ENCODE data around the gene RGS9BP.
"Not testable (repeated sequence)": the region's sequence is repeated elsewhere in the genome, so short reads cannot be mapped to it uniquely, and the experiment has no call there.

Gene RGS9BP

DNA sequence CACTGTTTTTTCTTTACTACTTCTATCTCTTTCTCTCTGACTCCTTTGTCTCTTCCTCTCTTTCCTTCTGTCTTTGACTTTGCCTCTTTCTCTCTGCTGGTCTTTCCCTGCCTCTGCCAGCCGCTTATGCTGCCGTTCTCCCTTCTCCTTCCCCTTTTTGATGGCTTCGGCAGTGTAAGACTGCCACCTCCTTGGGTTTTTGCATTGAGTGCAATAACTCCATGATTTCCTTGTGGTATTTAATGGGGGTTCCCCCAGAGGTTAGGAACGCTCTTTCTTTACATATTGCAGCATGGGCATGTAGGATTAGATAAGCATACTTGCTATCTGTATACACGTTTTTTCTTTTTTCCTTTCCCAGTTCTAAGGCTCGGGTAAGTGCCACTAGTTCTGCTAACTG lies 19.9 kb downstream of the RGS9BP start:
- DNase-seq (ENCODE audit: low read depth), result not testable (repeated sequence)

DNA sequence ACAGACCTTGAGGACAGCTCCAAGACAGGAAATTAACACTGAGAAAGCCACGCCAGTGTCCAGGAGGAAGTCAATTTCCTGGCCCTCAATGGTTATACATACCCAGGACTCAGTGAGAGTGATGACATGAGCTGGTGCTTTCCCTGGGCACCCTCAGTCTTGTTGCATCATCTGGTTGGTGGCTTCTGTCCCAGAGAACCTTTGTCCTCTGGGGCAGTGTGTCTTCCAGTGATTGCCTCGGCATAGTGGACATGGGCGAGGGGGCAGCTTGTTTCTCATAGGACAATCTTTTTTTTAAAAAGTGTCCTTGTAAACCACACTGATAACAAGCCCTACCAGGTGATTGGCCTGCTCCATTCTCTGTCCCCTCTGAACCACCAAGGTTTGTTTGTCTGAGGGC lies 21.1 kb downstream of the RGS9BP start:
- not testable (repeated sequence) for DNase-seq (ENCODE audit: low read depth)

DNA sequence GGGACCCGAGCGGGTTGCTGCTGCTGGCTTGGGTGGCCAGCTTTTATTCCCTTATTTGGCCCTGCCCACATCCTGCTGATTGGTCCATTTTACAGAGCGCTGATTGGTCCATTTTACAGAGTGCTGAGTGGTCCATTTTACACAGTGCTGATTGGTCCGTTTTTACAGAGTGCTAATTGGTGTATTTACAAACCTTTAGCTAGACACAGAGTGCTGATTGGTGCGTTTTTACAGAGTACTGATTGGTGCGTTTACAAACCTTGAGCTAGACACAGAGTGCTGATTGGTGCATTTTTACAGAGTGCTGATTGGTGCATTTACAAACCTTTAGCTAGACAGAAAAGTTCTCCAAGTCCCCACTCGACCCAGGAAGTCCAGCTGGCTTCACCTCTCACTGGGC lies 24.5 kb downstream of the RGS9BP start:
- DNase-seq (ENCODE audit: low read depth), result not testable (repeated sequence)

DNA sequence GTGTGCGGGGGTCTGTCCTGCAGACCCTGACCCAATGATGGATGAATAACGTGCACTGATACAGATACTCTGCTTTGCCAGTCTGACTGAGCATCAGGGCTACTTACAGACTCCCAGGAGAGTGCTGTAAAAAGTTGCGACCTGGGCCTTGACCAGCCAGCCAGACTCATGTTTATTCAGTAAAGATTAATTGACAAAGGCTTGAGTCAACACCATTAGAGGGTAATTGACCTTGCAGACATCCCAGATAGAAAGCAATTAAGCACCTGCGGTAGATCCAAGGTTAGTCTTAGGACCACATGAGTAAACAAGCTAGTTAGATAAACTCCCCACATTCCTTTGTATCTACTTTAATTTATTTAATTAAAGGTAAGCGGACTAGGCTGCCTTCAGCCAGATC lies 26.4 kb downstream of the RGS9BP start:
- DNase-seq (ENCODE audit: low read depth), result no peak

DNA sequence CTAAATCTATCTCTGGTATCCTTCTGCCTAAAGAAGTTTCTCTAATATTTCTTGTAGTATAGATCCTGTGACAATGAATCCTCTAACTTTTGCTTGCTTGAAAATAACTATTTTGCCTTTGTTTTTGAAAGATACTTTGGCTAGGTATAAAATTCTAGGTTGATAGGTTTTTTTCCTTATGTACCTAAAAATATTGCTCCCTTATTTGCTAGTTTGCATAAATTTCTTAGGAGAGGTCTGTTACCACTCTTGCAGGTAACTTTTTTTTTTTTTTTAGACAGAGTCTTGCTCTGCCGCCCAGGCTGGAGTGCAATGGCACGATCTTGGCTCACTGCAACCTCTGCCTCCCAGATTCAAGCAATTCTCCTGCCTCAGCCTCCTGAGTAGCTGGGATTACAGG lies 28.4 kb downstream of the RGS9BP start:
- DNase-seq (ENCODE audit: low read depth), result not testable (repeated sequence)

DNA sequence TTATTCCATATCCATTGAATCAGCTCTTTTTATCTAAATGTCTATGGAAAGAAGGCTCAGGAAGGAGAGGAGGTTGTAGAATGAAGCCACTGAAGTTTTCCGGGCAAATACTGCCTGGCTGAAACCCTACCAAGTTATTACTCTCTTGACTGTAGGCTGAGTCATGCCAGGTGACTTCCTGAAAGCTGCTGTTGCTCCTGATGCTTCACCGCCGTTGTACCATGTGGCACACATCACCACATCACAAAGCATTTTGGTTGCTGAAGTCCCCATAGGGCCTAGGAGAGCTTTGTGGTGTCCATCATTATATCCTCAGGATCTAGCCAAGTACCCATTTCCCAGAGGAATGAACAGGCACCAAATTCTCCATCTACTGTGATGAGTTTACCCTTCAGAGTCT lies 32.8 kb downstream of the RGS9BP start:
- DNase-seq (ENCODE audit: low read depth), result peak; percentile 17

DNA sequence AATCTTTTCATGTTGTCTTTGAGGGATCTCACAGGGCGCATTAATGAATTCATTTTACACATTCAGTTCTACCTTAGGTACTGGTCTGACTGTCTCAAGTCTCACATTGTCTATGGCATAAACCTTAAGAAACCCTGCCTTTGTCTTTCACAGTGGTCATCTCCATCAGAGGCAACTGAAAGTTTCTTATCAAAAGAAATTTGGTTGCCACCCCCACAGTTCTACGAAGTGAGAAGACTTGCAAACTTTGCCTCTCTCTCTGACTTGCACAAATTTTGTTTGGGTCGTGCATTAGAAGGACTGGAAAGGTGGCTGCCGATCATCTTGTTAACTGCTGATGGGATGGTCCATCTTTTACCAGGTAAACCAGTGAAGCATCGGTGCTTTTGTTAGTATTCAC lies 33.4 kb downstream of the RGS9BP start:
- DNase-seq (ENCODE audit: low read depth), result no peak

DNA sequence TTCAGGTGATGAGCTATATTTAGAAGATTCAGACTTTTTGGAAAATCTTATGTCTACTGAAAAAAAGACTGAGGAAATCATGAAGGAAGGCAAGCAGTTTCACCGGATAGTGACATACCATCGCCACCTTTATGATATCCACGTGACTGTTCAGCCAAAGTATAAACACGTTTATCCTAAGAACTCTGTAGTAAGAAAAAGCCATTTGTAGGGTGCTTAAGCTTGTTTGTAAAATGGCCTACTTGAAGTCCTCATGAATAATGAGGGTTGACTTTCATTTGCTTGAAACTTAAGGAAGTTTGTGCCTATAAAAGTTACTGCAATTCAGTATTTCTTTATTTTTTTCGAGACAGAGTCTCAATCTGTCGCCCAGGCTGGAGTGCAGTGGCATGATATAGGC lies 36.1 kb downstream of the RGS9BP start:
- no peak for DNase-seq (ENCODE audit: low read depth)

DNA sequence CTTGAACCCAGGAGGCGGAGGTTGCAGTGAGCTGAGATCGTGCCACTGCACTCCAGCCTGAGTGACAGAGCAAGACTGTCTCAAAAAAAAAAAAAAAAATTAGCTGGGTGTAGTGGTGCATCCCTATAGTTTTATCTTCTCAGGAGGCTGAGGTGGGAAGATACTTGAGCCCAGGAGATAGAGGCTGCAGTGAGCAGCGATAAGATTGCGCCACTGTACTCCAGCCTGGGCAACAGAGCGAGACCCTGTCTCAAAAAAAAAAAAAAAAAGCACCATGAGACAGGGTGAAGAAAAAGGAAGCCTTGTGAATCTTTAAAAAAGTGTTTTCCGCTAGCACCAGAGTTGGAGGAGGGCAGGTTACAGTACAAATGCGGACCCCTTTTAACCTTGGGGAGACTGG lies 40.6 kb downstream of the RGS9BP start:
- not testable (repeated sequence) for DNase-seq (ENCODE audit: low read depth)

DNA sequence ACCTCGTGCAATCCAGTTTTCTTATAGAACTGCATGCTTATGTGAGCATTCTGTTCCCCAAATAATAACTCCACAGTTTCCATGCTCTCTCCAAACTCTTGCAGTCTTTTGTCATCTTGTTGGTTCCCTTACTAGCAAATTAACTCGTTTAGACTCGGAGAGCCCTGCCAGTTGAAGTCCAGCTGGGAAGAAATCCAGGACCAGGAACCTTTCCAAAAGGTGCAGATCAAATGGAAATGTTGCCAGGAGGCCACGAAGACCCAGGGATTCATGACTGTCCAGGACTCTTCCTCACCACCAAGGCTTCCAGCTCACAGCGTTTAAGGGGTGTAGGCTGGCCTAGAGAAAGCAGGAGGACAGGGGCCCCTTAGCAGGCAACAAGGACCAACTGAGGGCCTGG lies 41.8 kb downstream of the RGS9BP start:
- DNase-seq (ENCODE audit: low read depth), result no peak

DNA sequence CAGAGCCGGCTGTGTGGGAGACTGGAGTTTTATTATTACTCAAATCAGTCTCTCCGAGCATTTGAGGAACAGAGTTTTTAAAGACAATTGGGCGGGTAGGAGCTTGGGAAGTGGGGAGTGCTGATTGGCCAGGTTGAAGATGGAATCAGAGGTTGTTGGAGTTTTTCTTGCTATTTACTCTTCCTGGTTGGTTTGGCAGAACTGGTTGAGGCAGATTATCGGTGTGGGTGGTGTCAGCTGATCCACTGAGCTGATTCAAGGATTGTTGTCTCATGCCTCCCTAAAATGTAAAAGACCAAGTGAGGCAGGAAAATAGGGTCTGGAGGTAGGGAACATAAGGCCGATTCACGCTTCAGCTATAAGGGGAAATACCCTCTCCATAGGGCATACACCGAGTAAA lies 42.6 kb downstream of the RGS9BP start:
- no peak for DNase-seq (ENCODE audit: low read depth)

DNA sequence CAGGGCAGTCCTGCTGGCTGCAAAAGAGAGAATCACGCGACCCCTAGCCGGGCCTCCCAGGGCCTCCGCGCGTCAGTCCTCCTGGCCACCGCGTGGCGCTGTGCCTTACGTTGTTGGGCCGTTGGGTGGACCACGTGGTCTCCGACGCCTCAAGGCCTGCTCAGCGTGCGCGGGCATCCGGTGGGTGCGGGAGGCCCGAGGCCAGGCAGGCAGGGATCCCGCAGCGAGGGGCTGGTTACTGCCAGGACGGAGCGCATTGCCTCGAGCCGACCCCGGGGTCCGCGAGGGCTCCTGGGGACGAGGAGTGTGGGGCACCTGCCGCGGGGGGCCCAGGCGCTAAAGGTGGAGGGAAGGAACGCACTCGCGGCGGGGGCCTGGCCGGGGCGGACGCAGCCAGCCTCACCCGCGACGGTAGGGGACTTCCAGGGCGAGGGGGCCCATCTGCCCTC lies 44.0 kb downstream of the RGS9BP start, which contains the start of gene TDRD12:
Gene TDRD12, plus strand, starts transcription at position 157 of the 449 bp plus-strand sequence. CDS start 306 bp downstream, outside the sequence.
- DNase-seq (ENCODE audit: low read depth), result no peak

DNA sequence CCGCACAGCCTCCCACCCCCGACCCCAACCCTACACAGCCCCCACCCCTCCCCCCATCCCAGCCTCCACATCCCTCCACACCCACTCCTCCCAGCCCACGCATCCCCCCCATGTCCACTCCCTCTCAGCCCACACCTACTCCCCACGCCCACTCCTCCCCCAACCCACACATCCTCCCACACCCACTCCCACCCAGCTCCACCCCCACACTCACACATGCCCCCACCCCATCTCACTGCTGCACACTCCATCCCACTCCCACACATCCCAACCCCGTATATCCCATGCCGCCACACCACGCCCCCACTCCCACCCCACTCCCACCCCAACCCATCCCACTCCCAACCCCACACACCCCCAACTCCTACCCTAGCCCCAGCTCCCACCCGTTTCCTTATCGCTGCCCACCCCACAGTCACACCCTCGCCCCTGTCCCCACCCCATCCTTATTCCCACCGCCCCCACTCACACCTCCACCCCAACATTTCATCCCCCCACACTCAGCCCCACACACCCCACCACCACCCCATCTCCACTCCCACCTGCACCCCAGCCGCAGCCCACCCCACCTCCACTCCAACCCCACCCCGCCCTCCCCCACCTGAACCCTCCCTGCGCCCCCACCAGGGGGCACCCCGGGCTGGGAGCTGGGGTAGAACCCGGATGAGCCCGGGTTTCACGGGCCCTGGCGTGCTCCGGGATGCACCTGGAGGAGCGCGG lies 44.7 kb downstream of the RGS9BP start:
- no peak for DNase-seq (ENCODE audit: low read depth)

DNA sequence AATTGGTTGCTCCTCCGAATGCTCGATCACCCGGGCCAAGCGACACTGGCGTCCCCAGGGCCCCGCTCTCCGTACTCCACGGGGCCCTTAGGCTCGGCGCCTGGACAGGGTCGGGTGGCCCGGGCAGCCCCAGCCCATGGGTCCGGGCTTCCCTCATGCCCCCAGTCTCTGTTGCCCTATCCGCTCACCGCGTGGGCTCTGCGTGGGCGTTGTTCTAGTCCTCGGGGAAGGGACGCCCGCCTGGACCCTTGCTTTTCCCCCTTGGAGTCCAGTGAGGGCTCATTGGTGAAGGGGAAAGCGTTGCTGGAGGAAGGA lies 45.2 kb downstream of the RGS9BP start:
- no peak for DNase-seq (ENCODE audit: low read depth)

Measured in stimulated activated CD8-positive, alpha-beta memory T cell treated with anti-CD3 and anti-CD28 coated beads, Interleukin-12 subunit alpha, Interleukin-12 subunit beta, amount 100 ng/mL, for 4 hours (primary cell).